NCI-H446 treated with DMSO at 0.1 percent for 48 hours (cell line): ENCODE measurements around the gene DRC3.

ENCODE experiments used
- DNase-seq: peaks from one replicate; lab custom pipeline; 2025; lab: John Stamatoyannopoulos, UW

Gene DRC3

GRCh38 chr17:18055597-18055996 lies 82.9 kb downstream of the DRC3 start:
- DNase-seq, result no peak

- no peak for DNase-seq
Observed at GRCh38 chr17:18056214-18056613, 83.6 kb downstream of the DRC3 start.

GRCh38 chr17:18059283-18059682 lies 86.6 kb downstream of the DRC3 start:
- no peak for DNase-seq

- DNase-seq, result no peak
Observed at GRCh38 chr17:18064053-18064452, 91.4 kb downstream of the DRC3 start.

- DNase-seq, result no peak
Observed at GRCh38 chr17:18065546-18065945, 92.9 kb downstream of the DRC3 start.
